ENCODE measurements around the gene SEZ6L2.
A peak's percentile ranks its signal among the peaks of the same experiment; 100 is the strongest.
"Not testable (repeated sequence)": the region's sequence is repeated elsewhere in the genome, so short reads cannot be mapped to it uniquely, and the experiment has no call there.

Gene SEZ6L2

GRCh38 chr16:29871822-29872546 is 27.4 kb downstream of the SEZ6L2 start:
- H3K36me3 Mint-ChIP-seq (ENCODE audit: insufficient read depth), result no peaks in the 10 kb centered on the region
- no peaks in the 10 kb centered on the region for H3K9me3 Mint-ChIP-seq
- DNase-seq (ENCODE audit: low spot score in 2 of 2) (no peak), ATAC-seq (replicated peaks; ENCODE audit: extremely low read depth, poor library complexity, severe bottlenecking) (no peak)
- no peak overlapping the region for H3K27ac Mint-ChIP-seq (ENCODE audit: low read depth)
- H3K27me3 Mint-ChIP-seq, result peaks cover 24% of the 10 kb centered on the region
- H3K4me3 Mint-ChIP-seq, result no peak overlapping the region
- H3K4me1 Mint-ChIP-seq, result peaks cover 18% of the 10 kb centered on the region

DNA sequence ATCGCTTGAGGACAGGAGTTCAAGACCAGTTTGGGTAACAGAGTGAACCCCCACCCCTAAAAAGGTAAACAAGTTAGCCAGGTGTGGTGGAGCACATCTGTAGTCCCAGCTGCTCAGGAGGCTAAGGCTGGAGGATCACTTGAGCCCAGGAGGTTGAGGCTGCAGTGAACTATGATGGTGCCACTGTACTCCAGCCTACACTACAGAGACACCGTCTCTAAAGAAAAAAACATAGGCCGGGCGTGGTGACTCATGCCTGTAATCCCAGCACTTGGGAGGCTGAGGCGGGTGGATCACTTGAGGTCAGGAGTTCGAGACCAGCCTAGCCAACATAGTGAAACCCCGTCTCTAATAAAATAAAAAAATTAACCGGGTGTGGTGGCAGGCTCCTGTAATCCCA is 30.3 kb downstream of the SEZ6L2 start:
- DNase-seq (ENCODE audit: low spot score in 2 of 2); H3K4me3 Mint-ChIP-seq; H3K27ac Mint-ChIP-seq (ENCODE audit: low read depth); H3K4me1 Mint-ChIP-seq; H3K36me3 Mint-ChIP-seq (ENCODE audit: insufficient read depth); H3K9me3 Mint-ChIP-seq; ATAC-seq (replicated peaks; ENCODE audit: extremely low read depth, poor library complexity, severe bottlenecking); H3K27me3 Mint-ChIP-seq: not testable (repeated sequence)

- no peaks in the 10 kb centered on the region for H3K36me3 Mint-ChIP-seq (ENCODE audit: insufficient read depth)
- ATAC-seq (replicated peaks; ENCODE audit: extremely low read depth, poor library complexity, severe bottlenecking), result no peak
- no peak overlapping the region for H3K27ac Mint-ChIP-seq (ENCODE audit: low read depth)
Observed at GRCh38 chr16:29868396-29869009, 30.8 kb downstream of the SEZ6L2 start.

DNA sequence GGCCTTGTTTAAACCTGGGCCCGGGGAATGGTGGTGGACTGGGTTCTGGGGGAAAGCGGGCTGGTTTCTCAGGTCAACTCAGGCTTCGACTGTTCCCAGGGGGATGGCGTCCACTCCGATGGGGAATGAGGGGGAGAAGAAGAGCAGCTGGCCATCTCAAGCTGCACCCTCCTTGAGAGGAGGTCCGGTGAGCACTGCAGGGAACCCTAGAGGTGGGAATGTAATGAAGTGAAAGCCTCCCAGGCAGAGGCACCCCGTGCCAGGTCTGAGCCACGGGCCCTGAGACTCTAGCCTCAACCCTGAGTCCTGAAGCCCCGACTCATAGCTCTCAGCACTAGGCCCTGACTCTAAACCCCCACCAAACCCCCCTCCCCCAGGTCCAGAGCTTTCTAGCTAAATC is 35.1 kb downstream of the SEZ6L2 start:
- H3K9me3 Mint-ChIP-seq, result no peaks in the 10 kb centered on the region
- H3K4me3 Mint-ChIP-seq, result no peak overlapping the region
- peaks cover 30% of the 10 kb centered on the region for H3K4me1 Mint-ChIP-seq
- H3K27ac Mint-ChIP-seq (ENCODE audit: low read depth), result no peak overlapping the region
- ATAC-seq (replicated peaks; ENCODE audit: extremely low read depth, poor library complexity, severe bottlenecking), result no peak
- DNase-seq (ENCODE audit: low spot score in 2 of 2), result no peak
- peaks cover 14% of the 10 kb centered on the region for H3K36me3 Mint-ChIP-seq (ENCODE audit: insufficient read depth)
- H3K27me3 Mint-ChIP-seq, result peaks cover 8% of the 10 kb centered on the region

More at GRCh38 chr16:29868396-29869009, 30.8 kb downstream of the SEZ6L2 start:
- peaks cover 8% of the 10 kb centered on the region for H3K27me3 Mint-ChIP-seq
- DNase-seq (ENCODE audit: low spot score in 2 of 2), result no peak
- no peak overlapping the region for H3K4me3 Mint-ChIP-seq
- H3K9me3 Mint-ChIP-seq, result no peaks in the 10 kb centered on the region
- peaks cover 7% of the 10 kb centered on the region for H3K4me1 Mint-ChIP-seq

DNA sequence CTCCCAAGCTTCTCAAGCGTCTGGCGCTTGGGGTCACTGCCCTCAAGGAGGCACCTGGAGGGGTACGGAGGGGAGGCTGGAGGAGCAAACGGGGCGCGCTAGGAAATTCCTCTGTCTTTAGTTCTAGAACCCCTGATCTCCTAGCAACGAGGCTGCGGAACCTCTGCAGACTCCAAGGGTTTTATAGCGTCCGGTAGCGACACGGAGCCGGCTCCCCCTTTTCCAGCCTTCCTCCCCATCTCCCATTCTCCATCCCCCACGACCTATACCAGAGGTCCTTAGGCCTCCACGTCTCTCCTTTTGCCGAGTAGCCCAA is 35.7 kb downstream of the SEZ6L2 start:
- no peak for DNase-seq (ENCODE audit: low spot score in 2 of 2)
- Mint-ChIP-seq H3K4me1 (peaks cover 30% of the 10 kb centered on the region), H3K27ac (ENCODE audit: low read depth) (peak overlapping the region; percentile 88), H3K27me3 (peaks cover 8% of the 10 kb centered on the region), H3K36me3 (ENCODE audit: insufficient read depth) (peaks cover 17% of the 10 kb centered on the region), H3K4me3 (peak overlapping the region; percentile 99), H3K9me3 (no peaks in the 10 kb centered on the region)
- no peak for ATAC-seq (replicated peaks; ENCODE audit: extremely low read depth, poor library complexity, severe bottlenecking)

- Mint-ChIP-seq H3K4me3 (peak within 1 kb of the TSS; percentile 99), H3K36me3 (ENCODE audit: insufficient read depth) (peaks cover 22% of the 10 kb centered on the region), H3K9me3 (no peaks in the 10 kb centered on the region), H3K4me1 (peaks cover 30% of the 10 kb centered on the region), H3K27me3 (peaks cover 7% of the 10 kb centered on the region), H3K27ac (ENCODE audit: low read depth) (peak within 1 kb of the TSS; percentile 88)
- peak; percentile 87 to 90 for DNase-seq (ENCODE audit: low spot score in 2 of 2)
- ATAC-seq (replicated peaks; ENCODE audit: extremely low read depth, poor library complexity, severe bottlenecking), result peak; percentile 99
Observed at GRCh38 chr16:29862884-29863668, 36.3 kb downstream of the SEZ6L2 start, which contains the start of gene CDIPT. CDIPT (minus strand) TSS chr16:29863226; CDS start chr16:29862857, 369 bp downstream.

DNA sequence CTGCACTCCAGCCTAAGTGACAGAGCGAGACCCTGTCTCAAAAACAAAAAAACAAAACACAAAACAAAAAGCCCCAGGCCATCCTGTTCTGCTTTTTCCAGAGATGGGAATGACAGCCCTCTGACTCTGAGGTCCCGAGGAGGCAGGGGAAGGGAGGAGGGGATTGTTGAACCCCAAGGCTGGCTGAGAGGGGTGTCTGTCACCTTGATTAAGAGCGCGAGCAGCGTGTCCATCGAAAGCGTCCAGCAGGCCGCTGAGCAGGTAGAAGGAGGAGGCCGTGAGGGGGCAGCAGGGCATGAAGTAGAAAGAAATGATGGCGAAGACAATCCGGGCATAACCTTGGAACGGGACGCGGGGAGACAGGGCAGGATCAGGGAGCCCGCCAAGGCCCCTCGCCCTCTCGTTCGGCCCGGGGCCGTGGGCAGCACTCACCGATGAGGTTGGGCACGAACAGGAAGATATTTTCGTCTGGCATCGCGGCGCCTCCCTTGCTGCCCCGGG is 36.9 kb downstream of the SEZ6L2 start:
- H3K27me3 Mint-ChIP-seq, result peaks cover under 1% of the 10 kb centered on the region
- H3K27ac Mint-ChIP-seq (ENCODE audit: low read depth), result peak overlapping the region; percentile 88
- peaks cover 25% of the 10 kb centered on the region for H3K36me3 Mint-ChIP-seq (ENCODE audit: insufficient read depth)
- DNase-seq (ENCODE audit: low spot score in 2 of 2), result no peak
- no peak for ATAC-seq (replicated peaks; ENCODE audit: extremely low read depth, poor library complexity, severe bottlenecking)
- H3K9me3 Mint-ChIP-seq, result no peaks in the 10 kb centered on the region
- peak overlapping the region; percentile 99 for H3K4me3 Mint-ChIP-seq
- H3K4me1 Mint-ChIP-seq, result peaks cover 25% of the 10 kb centered on the region

GRCh38 chr16:29860218-29860617 is 39.1 kb downstream of the SEZ6L2 start:
- Mint-ChIP-seq H3K27ac (ENCODE audit: low read depth) (no peak overlapping the region), H3K4me3 (no peak overlapping the region), H3K36me3 (ENCODE audit: insufficient read depth) (peaks cover 27% of the 10 kb centered on the region), H3K9me3 (no peaks in the 10 kb centered on the region), H3K27me3 (no peaks in the 10 kb centered on the region), H3K4me1 (peaks cover 25% of the 10 kb centered on the region)
- ATAC-seq (replicated peaks; ENCODE audit: extremely low read depth, poor library complexity, severe bottlenecking), result no peak
- DNase-seq (ENCODE audit: low spot score in 2 of 2), result no peak

GRCh38 chr16:29858974-29859373 is 40.4 kb downstream of the SEZ6L2 start:
- DNase-seq (ENCODE audit: low spot score in 2 of 2) (no peak), ATAC-seq (replicated peaks; ENCODE audit: extremely low read depth, poor library complexity, severe bottlenecking) (no peak)
- no peak overlapping the region for H3K4me3 Mint-ChIP-seq
- H3K9me3 Mint-ChIP-seq, result no peaks in the 10 kb centered on the region
- no peaks in the 10 kb centered on the region for H3K27me3 Mint-ChIP-seq
- H3K27ac Mint-ChIP-seq (ENCODE audit: low read depth), result peak overlapping the region; percentile 53
- H3K36me3 Mint-ChIP-seq (ENCODE audit: insufficient read depth), result peaks cover 27% of the 10 kb centered on the region
- H3K4me1 Mint-ChIP-seq, result peaks cover 25% of the 10 kb centered on the region

GRCh38 chr16:29858149-29858849 is 41.1 kb downstream of the SEZ6L2 start:
- Mint-ChIP-seq H3K9me3 (no peaks in the 10 kb centered on the region), H3K27me3 (no peaks in the 10 kb centered on the region), H3K27ac (ENCODE audit: low read depth) (peak overlapping the region; percentile 53), H3K36me3 (ENCODE audit: insufficient read depth) (peaks cover 27% of the 10 kb centered on the region), H3K4me1 (peaks cover 21% of the 10 kb centered on the region), H3K4me3 (no peak overlapping the region)
- ATAC-seq (replicated peaks; ENCODE audit: extremely low read depth, poor library complexity, severe bottlenecking) (no peak), DNase-seq (ENCODE audit: low spot score in 2 of 2) (no peak)

- DNase-seq (ENCODE audit: low spot score in 2 of 2), result no peak
- Mint-ChIP-seq H3K4me3 (no peak overlapping the region), H3K36me3 (ENCODE audit: insufficient read depth) (peaks cover 24% of the 10 kb centered on the region), H3K27ac (ENCODE audit: low read depth) (no peak overlapping the region), H3K9me3 (no peaks in the 10 kb centered on the region), H3K27me3 (no peaks in the 10 kb centered on the region), H3K4me1 (peaks cover 13% of the 10 kb centered on the region)
- no peak for ATAC-seq (replicated peaks; ENCODE audit: extremely low read depth, poor library complexity, severe bottlenecking)
Observed at GRCh38 chr16:29857133-29857760, 42.1 kb downstream of the SEZ6L2 start.
